OCI-LY7 (cell line): ENCODE data around the gene NALF2.

Experiments
- EZH2phosphoT487 ChIP-seq: fragments of 200-600 bp; sonication (generic); IDR thresholded peaks from 2 replicates; pipeline ENCODE4 v1.6.1; 2018; ENCODE audit warnings: low read depth, borderline replicate concordance, mild to moderate bottlenecking, mixed run types, antibody characterized with exemption, low read length, moderate library complexity, mixed read lengths
- TF ChIP-seq, protein P1 (sequence below): fragments of 200-600 bp; sonication (generic); conservative IDR thresholded peaks from 2 replicates; pipeline ENCODE4 v1.5.1; 2014; ENCODE audit warnings: mild to moderate bottlenecking, antibody characterized with exemption, low read length, moderate library complexity, mixed read lengths

DNA sequence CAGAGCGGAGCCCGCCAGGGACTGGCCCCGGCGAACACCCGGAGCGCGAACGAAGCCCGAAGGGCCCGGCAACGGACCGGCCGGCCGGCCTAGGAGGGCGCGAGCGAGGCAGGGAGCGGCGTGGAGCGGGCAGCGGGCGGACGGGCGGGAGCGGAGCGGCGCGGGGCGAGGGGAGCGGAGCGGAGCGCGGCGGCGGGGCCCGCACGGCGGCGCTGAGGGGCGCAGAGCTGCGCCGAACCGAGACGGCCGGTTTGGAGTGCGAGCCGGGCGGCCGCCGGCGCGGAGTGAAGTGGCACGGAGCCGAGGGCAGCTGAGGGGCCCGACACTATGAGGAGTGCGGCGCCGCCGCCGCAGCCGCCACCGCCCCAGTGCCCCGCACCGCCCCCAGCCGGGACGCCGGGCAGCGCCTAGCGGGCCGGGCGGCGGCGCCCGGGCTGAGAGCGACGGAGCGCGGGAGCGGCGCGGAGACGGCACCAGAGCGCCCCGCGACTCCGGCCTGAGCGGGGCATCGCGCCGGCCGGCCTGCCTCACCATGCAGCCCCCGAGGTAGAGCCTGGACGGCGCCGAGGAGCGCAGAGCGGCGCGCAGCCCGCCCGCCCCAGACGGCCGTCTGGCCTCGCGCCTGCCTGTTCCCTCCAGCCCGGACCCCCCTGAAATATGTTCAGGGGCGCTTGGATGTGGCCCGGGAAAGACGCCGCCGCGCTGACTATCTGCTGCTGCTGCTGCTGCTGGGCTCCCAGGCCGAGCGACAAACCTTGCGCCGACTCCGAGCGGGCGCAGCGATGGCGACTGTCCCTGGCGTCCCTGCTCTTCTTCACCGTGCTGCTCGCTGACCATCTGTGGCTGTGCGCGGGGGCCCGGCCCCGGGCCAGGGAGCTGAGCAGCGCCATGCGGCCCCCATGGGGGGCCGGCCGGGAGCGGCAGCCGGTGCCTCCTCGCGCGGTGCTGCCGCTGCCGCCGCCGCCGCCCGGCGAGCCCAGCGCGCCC lies 793 bp downstream of the NALF2 start:
- TF ChIP-seq, protein P1, sequence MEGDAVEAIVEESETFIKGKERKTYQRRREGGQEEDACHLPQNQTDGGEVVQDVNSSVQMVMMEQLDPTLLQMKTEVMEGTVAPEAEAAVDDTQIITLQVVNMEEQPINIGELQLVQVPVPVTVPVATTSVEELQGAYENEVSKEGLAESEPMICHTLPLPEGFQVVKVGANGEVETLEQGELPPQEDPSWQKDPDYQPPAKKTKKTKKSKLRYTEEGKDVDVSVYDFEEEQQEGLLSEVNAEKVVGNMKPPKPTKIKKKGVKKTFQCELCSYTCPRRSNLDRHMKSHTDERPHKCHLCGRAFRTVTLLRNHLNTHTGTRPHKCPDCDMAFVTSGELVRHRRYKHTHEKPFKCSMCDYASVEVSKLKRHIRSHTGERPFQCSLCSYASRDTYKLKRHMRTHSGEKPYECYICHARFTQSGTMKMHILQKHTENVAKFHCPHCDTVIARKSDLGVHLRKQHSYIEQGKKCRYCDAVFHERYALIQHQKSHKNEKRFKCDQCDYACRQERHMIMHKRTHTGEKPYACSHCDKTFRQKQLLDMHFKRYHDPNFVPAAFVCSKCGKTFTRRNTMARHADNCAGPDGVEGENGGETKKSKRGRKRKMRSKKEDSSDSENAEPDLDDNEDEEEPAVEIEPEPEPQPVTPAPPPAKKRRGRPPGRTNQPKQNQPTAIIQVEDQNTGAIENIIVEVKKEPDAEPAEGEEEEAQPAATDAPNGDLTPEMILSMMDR, result no peak
- TF ChIP-seq EZH2phosphoT487, result no peak
